HepG2 (cell line): ENCODE results near the gene GALNT1. TPM values are rescaled to one million over a fixed set of nuclear protein-coding genes. Genes with fewer than 3 reads are reported as not detected.
A peak's percentile ranks its signal among the peaks of the same experiment; 100 is the strongest.

ENCODE experiments used
- ATAC-seq: fragments of 200-7000 bp; cut with Tn5 transposase; 3 replicates; pipeline ENCODE4 v1.9.1; 2020; ENCODE audit warnings: mild to moderate bottlenecking, moderate library complexity
- BruUV-seq: library from RNA; stranded (reverse); fragments of 400-500 nt; replicated peaks from 2 replicates; lab custom pipeline; 2021; lab: Mats Ljungman, UMichigan
- CTCF ChIA-PET: fragments of 300-600 bp; formaldehyde crosslinking; extraction: SDS; loops from one replicate; lab custom pipeline; 2021; ENCODE audit warnings: low total read pairs, inconsistent platforms, low intra/inter-chr PET ratio; lab: Yijun Ruan, JAX
- POLR2A ChIA-PET: fragments of 350-600 bp; sonication (Branson Sonifier 250); formaldehyde crosslinking; loops from one replicate; lab custom pipeline; 2020; ENCODE audit warnings: antibody characterized with exemption, inconsistent platforms; lab: Yijun Ruan, JAX
- DNase-seq: peaks from one replicate; pipeline ENCODE4 v3.0.0-alpha.2; 2015; ENCODE audit warnings: low spot score
- FAIRE-seq: peaks from 3 replicates; lab custom pipeline; 2011; peaks lifted over from hg19 to GRCh38; lab: Jason Lieb, UNC
- H2AFZ ChIP-seq: one replicate; pipeline ENCODE4 v1.6.1; 2011; ENCODE audit warnings: low read length, inconsistent platforms
- H3K27ac ChIP-seq: fragments of 300-600 bp; 3 replicates; pipeline ENCODE4 v1.8.0; 2011; ENCODE audit warnings: mixed run types, mild to moderate bottlenecking, mixed read lengths, low read length, inconsistent platforms; ENCODE audit not compliant: insufficient read depth; ENCODE audit errors: extremely low read length
- H3K27me3 ChIP-seq, 2 experiments: fragments of 200-600 bp in 1 of 2; 2 replicates in 1 of 2; 3 replicates in 1 of 2; pipeline versions ENCODE4 v1.6.0 to v1.8.0; 2011; ENCODE audit warnings: low read length in 2 of 2, mild to moderate bottlenecking in 2 of 2, moderate library complexity in 2 of 2, inconsistent platforms in 1 of 2; ENCODE audit not compliant: insufficient read depth in 2 of 2, control insufficient read depth in 1 of 2
- H3K36me3 ChIP-seq, 2 experiments: fragments of 200-600 bp in 1 of 2; replicated peaks in 1 of 2; 2 replicates in 1 of 2; 3 replicates in 1 of 2; pipeline versions ENCODE4 v1.5.1 to v1.8.0; 2011; ENCODE audit warnings: low read length in 2 of 2, inconsistent platforms in 1 of 2; ENCODE audit not compliant: insufficient read depth in 2 of 2, control insufficient read depth in 1 of 2
- H3K4me1 ChIP-seq: 2 replicates; pipeline ENCODE4 v1.5.1; 2012; ENCODE audit warnings: low read length, inconsistent platforms; ENCODE audit not compliant: insufficient read depth
- H3K4me2 ChIP-seq: 2 replicates; pipeline ENCODE4 v1.6.0; 2011; ENCODE audit warnings: low read depth, low read length, inconsistent platforms
- H3K4me3 ChIP-seq, 3 experiments: fragments of 200-600 bp in 1 of 3; sonication (generic), shearing (Covaris generic) in 1 of 3; replicated peaks in 1 of 3; 2 replicates each; pipeline ENCODE4 v1.5.1; 2011 to 2016; ENCODE audit warnings: low read length in 3 of 3, inconsistent platforms in 2 of 3, low read depth in 2 of 3, mild to moderate bottlenecking in 2 of 3, control low read depth in 1 of 3, mixed read lengths in 1 of 3; ENCODE audit not compliant: insufficient read depth in 1 of 3
- H3K79me2 ChIP-seq: one replicate; pipeline ENCODE4 v1.6.1; 2011; ENCODE audit warnings: low read length, inconsistent platforms; ENCODE audit not compliant: insufficient read depth
- H3K9ac ChIP-seq: 2 replicates; pipeline ENCODE4 v1.6.0; 2011; ENCODE audit warnings: mild to moderate bottlenecking, low read depth, low read length, inconsistent platforms; ENCODE audit not compliant: insufficient read depth
- H3K9me3 ChIP-seq: 2 replicates; pipeline ENCODE4 v1.5.1; 2012; ENCODE audit warnings: mild to moderate bottlenecking, low read length
- H4K20me1 ChIP-seq: 2 replicates; pipeline ENCODE4 v1.6.0; 2011; ENCODE audit warnings: inconsistent platforms, mild to moderate bottlenecking, low read length, moderate library complexity; ENCODE audit not compliant: insufficient read depth
- MBD4 ChIP-seq: IDR thresholded peaks from 2 replicates; pipeline ENCODE4 v1.6.1; 2012; ENCODE audit warnings: low read length, inconsistent platforms, borderline replicate concordance
- MIXL1 ChIP-seq: IDR thresholded peaks from 2 replicates; pipeline ENCODE4 v1.6.1; 2016
- RAD21 ChIP-seq: fragments of 450-650 bp; formaldehyde crosslinking; IDR thresholded peaks from 2 replicates; pipeline ENCODE4 v1.5.0; 2020; ENCODE audit warnings: mild to moderate bottlenecking
- SMC3 ChIP-seq: IDR thresholded peaks from 2 replicates; pipeline ENCODE4 v1.6.1; 2011; ENCODE audit warnings: low read length, improper control_type of control experiment
- STAG1 ChIP-seq: sonication (generic); formaldehyde crosslinking; IDR thresholded peaks from 2 replicates; pipeline ENCODE4 v1.4.0; 2020; ENCODE audit warnings: missing genetic modification reagents
- WGBS: methylation state at CpG from one replicate; pipeline ENCODE4 v1.1.6; 2017; ENCODE audit warnings: low lambda C conversion rate; 5-methylcytosine and 5-hydroxymethylcytosine counted together
- in situ Hi-C: cut with HindIII; loops from 2 replicates; pipeline ENCODE4 v1.10.0; 2017; ENCODE audit warnings: low pct_unique_long_range_greater_than_20kb; ENCODE audit not compliant: extremely low pct_ligation_motif_present
- intact Hi-C: fragments of 100-400 bp; cut with micrococcal nuclease; formaldehyde crosslinking; loops from one replicate; pipeline ENCODE4 v1.10.0; 2022; ENCODE audit not compliant: unreplicated experiment
- polyA plus RNA-seq, 8 experiments: library from polyadenylated mRNA; depleted of rRNA in 3 of 8; stranded (reverse) in 7 of 8; unstranded in 1 of 8; fragments of >200 nt; fragmentation: Illumina TruSeq in 4 of 8; extraction: Trizol in 4 of 8; gene quantifications; 2 replicates each; pipeline versions ENCODE4 v1.2.1 to v1.2.3, GENCODE V29; 2011 to 2016; ENCODE audit warnings: low read depth in 4 of 8, missing spikeins in 1 of 8, mixed read lengths in 1 of 8; ENCODE audit not compliant: insufficient read depth in 1 of 8
- total RNA-seq, 5 experiments: library from RNA; depleted of rRNA; stranded (reverse); fragments of >200 nt; fragmentation: Illumina TruSeq; extraction: Trizol; gene quantifications; 2 replicates each; pipeline ENCODE4 v1.2.3, GENCODE V29; 2016; ENCODE audit warnings: low read depth in 1 of 5
- TF ChIP-seq, protein P1 (sequence below): sonication (generic); formaldehyde crosslinking; IDR thresholded peaks from 2 replicates; pipeline ENCODE4 v1.5.0; 2020; ENCODE audit warnings: mild to moderate bottlenecking, missing genetic modification reagents, moderate library complexity

GALNT1 gene
- total and polyA plus RNA-seq, 2 of the 13 experiments (the other 11 are each of a cell fraction or from before 2014, with no cell fraction given), result 41.1 to 100 TPM

DNA sequence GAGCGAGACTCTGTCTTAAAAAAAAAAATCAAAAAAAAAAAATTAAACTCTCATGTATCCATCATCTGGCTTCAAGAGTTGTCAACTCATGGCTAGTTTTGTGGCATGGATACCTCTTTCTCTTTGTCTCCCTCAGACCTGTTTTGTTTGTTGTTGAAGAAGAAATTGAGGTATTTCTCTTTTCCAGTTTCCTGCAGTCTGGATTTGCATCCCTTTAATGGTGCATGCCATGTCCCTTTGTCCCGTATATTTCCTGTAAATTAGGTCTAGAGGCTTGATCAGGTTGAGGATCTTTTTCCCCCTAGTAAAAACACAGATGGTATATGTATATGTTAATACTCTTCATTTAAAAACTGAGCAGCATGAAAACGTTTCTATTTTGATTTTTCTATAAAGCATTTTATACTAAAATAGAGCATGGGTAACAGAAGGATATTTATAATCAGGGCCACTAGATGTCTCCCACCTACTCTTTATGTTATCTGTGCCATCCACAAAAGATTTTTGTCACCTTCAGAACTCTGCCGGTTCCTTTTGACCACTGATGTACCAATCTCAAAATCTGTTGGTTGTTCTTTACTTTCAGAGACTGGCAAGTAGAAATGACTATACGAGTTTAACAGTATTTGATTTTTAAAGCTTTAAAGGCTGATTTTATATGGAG is 80.1 kb downstream of the GALNT1 start:
- H3K27ac ChIP-seq, result no peak overlapping the region
- FAIRE-seq, result peak; percentile 28
- H3K9ac ChIP-seq, result no peak overlapping the region
- in situ Hi-C loops, result no loop called here
- TF ChIP-seq STAG1 (CRISPR knock-in tag), result peak; percentile 61
- TF ChIP-seq, protein P1, sequence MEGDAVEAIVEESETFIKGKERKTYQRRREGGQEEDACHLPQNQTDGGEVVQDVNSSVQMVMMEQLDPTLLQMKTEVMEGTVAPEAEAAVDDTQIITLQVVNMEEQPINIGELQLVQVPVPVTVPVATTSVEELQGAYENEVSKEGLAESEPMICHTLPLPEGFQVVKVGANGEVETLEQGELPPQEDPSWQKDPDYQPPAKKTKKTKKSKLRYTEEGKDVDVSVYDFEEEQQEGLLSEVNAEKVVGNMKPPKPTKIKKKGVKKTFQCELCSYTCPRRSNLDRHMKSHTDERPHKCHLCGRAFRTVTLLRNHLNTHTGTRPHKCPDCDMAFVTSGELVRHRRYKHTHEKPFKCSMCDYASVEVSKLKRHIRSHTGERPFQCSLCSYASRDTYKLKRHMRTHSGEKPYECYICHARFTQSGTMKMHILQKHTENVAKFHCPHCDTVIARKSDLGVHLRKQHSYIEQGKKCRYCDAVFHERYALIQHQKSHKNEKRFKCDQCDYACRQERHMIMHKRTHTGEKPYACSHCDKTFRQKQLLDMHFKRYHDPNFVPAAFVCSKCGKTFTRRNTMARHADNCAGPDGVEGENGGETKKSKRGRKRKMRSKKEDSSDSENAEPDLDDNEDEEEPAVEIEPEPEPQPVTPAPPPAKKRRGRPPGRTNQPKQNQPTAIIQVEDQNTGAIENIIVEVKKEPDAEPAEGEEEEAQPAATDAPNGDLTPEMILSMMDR (CRISPR knock-in tag), result peak; percentile 52
- peak; percentile 16; the same call in 1 of the 2 replicates for TF ChIP-seq SMC3
- TF ChIP-seq MIXL1 (CRISPR knock-in tag), result 0 out of 2 replicates have a peak, but pooled peaks have one; percentile 24
- no peak for TF ChIP-seq MBD4
- TF ChIP-seq RAD21 (CRISPR knock-in tag), result 0 out of 2 replicates have a peak, but pooled peaks have one; percentile 15
- TF ChIP-seq, all 625 proteins: peak for 5
- Histone ChIP-seq H3K4me3 (no peak overlapping the region), H3K36me3 (peaks cover 0 to 21% of the 10 kb centered on the region in 2 experiments; a peak in 3 of 5 replicates), H4K20me1 (no peaks in the 10 kb centered on the region), H3K79me2 (no peaks in the 10 kb centered on the region), H3K4me1 (no peaks in the 10 kb centered on the region), H3K4me2 (no peak overlapping the region), H3K27me3 (no peaks in the 10 kb centered on the region; a peak in 1 of 5 replicates), H2AFZ (no peak overlapping the region), H3K9me3 (no peaks in the 10 kb centered on the region)
- ATAC-seq (peak; percentile 56), DNase-seq (peak; percentile 17)
- 68% methylated on average over 5 of the region's 5 CpGs for WGBS
- ChIA-PET CTCF (interaction anchor here (1.4 kb wide), 1 partner anchor 116 kb away, joined by 9 read pairs; no protein-coding TSS in a partner anchor), POLR2A (no interaction called here)
- intact Hi-C loops, result loop anchor here (1.0 to 5.0 kb wide), 2 partner anchors 116 to 291 kb away; no protein-coding TSS in a partner anchor
- no TSS peak for BruUV-seq
